ENCODE measurements around the gene NKAIN2. TPM values are rescaled to one million over a fixed set of nuclear protein-coding genes. Genes with fewer than 3 reads are reported as not detected.

Gene NKAIN2
- total and polyA plus RNA-seq, 7 donors: under 0.01 to 4.4 (median 0.75) TPM; not detected in 1

DNA sequence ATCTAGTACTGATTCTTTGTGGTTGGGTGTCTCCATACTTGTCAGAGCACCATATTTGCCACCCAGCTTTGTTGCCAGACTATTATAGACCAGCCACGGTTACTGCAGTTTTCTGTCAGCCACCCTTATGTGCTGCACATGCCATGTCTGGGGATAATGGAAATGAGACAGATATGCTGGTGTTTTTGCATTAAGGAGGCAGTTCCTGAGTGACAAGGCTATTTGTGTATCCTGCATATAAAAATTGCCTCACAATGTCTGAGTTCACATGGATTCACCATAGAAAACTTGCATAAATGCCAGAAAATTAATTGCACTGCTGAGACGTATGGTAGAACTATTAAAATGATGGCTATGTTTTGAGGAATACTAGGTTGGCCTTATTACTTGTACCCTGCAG lies 51.8 kb downstream of the NKAIN2 start:
- 54 to 62% methylated on average over 2 of the region's 2 CpGs for whole genome bisulfite sequencing, 2 donors
- intact Hi-C loops (cut with DNase I): no loop called here
- H3K36me3 ChIP-seq: no peaks in the 10 kb centered on the region

DNA sequence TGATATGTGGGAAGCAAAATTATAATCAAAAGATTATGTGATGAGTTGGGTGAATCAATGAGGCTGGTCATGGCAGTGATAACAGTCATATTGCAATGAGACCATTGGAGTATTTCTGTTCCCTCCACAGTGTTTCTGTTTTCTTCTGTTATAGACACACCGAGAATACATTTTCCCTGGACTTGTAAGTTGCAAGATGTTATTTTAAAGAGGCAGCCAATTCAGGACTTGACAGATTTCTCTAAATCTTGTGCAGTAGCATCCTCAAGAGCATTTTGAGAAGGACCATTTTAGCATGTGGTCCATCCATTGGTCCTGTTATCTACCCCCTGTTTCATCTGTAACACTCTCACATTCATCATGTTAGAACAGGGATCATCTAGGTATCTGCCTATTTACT lies 55.6 kb downstream of the NKAIN2 start:
- intact Hi-C loops (cut with DNase I): no loop called here
- WGBS, 2 donors: 88 to 92% methylated on average over 1 of the region's 1 CpG

More for the DNA sequence above, 51.8 kb downstream of the NKAIN2 start:
- Histone ChIP-seq H3K4me1 (no peaks in the 10 kb centered on the region), H3K27me3 (no peaks in the 10 kb centered on the region), H3K9me3 (no peaks in the 10 kb centered on the region), H3K27ac (no peak overlapping the region), H3K4me3 (no peak overlapping the region)
- TF ChIP-seq EP300 (IDR thresholded peaks at IDR 0.05) (no peak), POLR2AphosphoS5 (IDR thresholded peaks at IDR 0.05) (no peak), POLR2A (IDR thresholded peaks at IDR 0.05) (no peak)
- TF ChIP-seq, protein P1, sequence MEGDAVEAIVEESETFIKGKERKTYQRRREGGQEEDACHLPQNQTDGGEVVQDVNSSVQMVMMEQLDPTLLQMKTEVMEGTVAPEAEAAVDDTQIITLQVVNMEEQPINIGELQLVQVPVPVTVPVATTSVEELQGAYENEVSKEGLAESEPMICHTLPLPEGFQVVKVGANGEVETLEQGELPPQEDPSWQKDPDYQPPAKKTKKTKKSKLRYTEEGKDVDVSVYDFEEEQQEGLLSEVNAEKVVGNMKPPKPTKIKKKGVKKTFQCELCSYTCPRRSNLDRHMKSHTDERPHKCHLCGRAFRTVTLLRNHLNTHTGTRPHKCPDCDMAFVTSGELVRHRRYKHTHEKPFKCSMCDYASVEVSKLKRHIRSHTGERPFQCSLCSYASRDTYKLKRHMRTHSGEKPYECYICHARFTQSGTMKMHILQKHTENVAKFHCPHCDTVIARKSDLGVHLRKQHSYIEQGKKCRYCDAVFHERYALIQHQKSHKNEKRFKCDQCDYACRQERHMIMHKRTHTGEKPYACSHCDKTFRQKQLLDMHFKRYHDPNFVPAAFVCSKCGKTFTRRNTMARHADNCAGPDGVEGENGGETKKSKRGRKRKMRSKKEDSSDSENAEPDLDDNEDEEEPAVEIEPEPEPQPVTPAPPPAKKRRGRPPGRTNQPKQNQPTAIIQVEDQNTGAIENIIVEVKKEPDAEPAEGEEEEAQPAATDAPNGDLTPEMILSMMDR (IDR thresholded peaks at IDR 0.05): no peak
- DNase-seq: no peak

DNA sequence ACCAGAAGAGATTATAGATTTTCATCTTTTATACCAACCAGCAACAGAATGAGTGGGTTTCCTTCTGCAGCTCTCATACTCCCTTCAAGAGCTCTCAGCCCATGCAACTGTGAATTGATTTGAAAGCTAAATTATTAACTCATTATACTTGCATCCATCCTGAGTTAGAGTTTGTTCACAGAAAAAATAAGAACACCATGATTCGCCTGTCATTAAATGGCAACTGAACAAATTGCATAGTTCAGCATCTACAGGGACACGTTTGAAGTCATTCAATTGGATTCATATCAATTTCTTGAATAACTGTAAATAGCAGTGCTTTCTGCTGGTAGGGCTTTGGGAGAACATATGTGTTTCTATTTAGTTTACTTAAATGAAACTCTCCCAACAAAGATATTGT lies 65.7 kb downstream of the NKAIN2 start:
- H3K4me3 ChIP-seq: no peak overlapping the region
- H3K4me1 ChIP-seq: no peaks in the 10 kb centered on the region
- WGBS, 2 donors: 67 to 86% methylated on average over 2 of the region's 2 CpGs
- intact Hi-C loops (cut with DNase I): no loop called here
- TF ChIP-seq EP300 (IDR thresholded peaks at IDR 0.05) (no peak), POLR2A (IDR thresholded peaks at IDR 0.05) (no peak), POLR2AphosphoS5 (IDR thresholded peaks at IDR 0.05) (no peak)
- TF ChIP-seq, protein P1 (IDR thresholded peaks at IDR 0.05): no peak
- H3K27me3 ChIP-seq: no peaks in the 10 kb centered on the region
- no peak overlapping the region for H3K27ac ChIP-seq
- no peak for DNase-seq
- H3K36me3 ChIP-seq: no peaks in the 10 kb centered on the region
- H3K9me3 ChIP-seq: no peaks in the 10 kb centered on the region

More for the DNA sequence above, 55.6 kb downstream of the NKAIN2 start:
- Histone ChIP-seq H3K9me3 (no peaks in the 10 kb centered on the region), H3K4me3 (no peak overlapping the region), H3K27ac (no peak overlapping the region), H3K36me3 (no peaks in the 10 kb centered on the region), H3K4me1 (no peaks in the 10 kb centered on the region), H3K27me3 (no peaks in the 10 kb centered on the region)
- no peak for TF ChIP-seq EP300 (IDR thresholded peaks at IDR 0.05)
- no peak for TF ChIP-seq POLR2AphosphoS5 (IDR thresholded peaks at IDR 0.05)
- TF ChIP-seq POLR2A (IDR thresholded peaks at IDR 0.05): no peak
- TF ChIP-seq, protein P1 (IDR thresholded peaks at IDR 0.05): no peak
- no peak for DNase-seq

DNA sequence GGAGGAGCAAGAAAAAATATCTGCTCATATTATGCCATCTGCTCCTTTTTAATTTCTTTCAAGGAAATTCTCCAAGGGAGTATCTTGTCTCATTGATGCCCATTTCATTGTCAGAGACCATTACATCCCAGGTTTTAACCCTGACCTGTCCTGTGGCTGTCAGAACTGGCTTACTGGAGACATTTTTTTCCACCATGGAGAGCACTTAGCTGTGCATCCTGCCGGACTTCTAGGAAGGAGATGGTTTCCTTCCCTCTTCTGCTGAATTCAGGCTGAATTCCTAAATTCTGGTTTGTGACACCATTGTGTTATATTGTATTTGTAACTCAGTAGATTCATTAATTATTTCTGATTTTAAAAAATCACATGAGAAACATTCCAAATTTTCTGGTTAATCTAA lies 70.3 kb downstream of the NKAIN2 start:
- H3K27ac ChIP-seq: no peak overlapping the region
- H3K36me3 ChIP-seq: no peaks in the 10 kb centered on the region
- WGBS, 2 donors: 51 to 56% methylated on average over 1 of the region's 1 CpG
- H3K4me1 ChIP-seq: no peaks in the 10 kb centered on the region
- H3K27me3 ChIP-seq: no peaks in the 10 kb centered on the region
- intact Hi-C loops (cut with DNase I): no loop called here
- DNase-seq: no peak
- H3K4me3 ChIP-seq: no peak overlapping the region
- no peaks in the 10 kb centered on the region for H3K9me3 ChIP-seq
- TF ChIP-seq, protein P1 (IDR thresholded peaks at IDR 0.05): no peak
- no peak for TF ChIP-seq EP300 (IDR thresholded peaks at IDR 0.05)
- TF ChIP-seq POLR2AphosphoS5 (IDR thresholded peaks at IDR 0.05): no peak
- no peak for TF ChIP-seq POLR2A (IDR thresholded peaks at IDR 0.05)

DNA sequence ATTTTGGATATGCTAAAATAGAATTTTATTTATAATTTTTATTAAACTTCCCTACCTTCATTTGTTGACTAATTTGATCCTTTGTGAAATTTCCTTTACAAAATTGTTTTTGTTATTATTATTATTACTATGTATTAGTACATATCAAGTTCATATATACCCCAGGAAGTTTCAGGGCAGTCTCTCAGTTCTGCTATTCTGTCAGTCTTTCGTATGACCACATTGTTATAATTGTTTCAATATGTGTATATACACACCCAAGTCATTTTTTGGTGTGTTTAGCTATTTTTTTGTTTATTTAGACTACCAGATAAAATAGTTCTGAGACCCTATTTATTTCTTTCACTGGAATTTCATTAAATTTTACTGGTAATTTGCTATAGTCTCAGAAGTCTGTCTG lies 72.1 kb downstream of the NKAIN2 start:
- DNase-seq: no peak
- Histone ChIP-seq H3K36me3 (no peaks in the 10 kb centered on the region), H3K27me3 (no peaks in the 10 kb centered on the region), H3K9me3 (no peaks in the 10 kb centered on the region), H3K27ac (no peak overlapping the region), H3K4me3 (no peak overlapping the region), H3K4me1 (no peaks in the 10 kb centered on the region)
- intact Hi-C loops (cut with DNase I): no loop called here
- 77 to 85% methylated on average over 1 of the region's 1 CpG for WGBS, 2 donors
- TF ChIP-seq EP300 (IDR thresholded peaks at IDR 0.05) (no peak), POLR2A (IDR thresholded peaks at IDR 0.05) (no peak), POLR2AphosphoS5 (IDR thresholded peaks at IDR 0.05) (no peak)
- TF ChIP-seq, protein P1 (IDR thresholded peaks at IDR 0.05): no peak

Data from sigmoid colon (tissue), 7 donors.